Measurements from ENCODE around the gene ILRUN. TPM values are rescaled to one million over a fixed set of nuclear protein-coding genes. Genes with fewer than 3 reads are reported as not detected.
A peak's percentile ranks its signal among the peaks of the same experiment; 100 is the strongest.
"Not testable (repeated sequence)": the region's sequence is repeated elsewhere in the genome, so short reads cannot be mapped to it uniquely, and the experiment has no call there.

Gene ILRUN
- total RNA-seq, 2 donors from 2014 or later = 48.5 to 57.6 TPM

DNA sequence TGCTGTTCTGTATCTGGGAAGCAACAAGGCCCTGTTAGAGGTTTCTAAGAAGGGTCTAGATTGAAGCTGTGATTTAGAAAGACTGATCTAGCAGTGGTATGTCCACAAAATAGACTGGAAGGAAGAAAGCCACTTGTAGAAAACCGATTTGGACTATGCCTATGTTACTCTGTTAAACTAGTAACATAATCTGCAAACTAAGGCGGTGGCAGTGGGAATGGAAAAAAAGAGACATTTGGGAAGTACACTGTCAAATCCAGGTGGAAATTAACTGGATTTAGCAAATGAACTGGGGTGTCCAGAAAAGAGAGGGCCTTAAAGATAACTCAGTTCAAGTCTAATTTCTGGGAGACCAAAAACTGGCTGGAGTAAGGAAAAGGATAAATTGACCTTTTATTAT is 11.6 kb downstream of the ILRUN start:
- H3K27me3 ChIP-seq = no peaks in the 10 kb centered on the region
- H3K9me3 ChIP-seq = no peaks in the 10 kb centered on the region
- no peaks in the 10 kb centered on the region for H3K4me1 ChIP-seq
- no peak overlapping the region for H3K4me3 ChIP-seq
- intact Hi-C loops (cut with DNase I) = no loop called here
- no peak for DNase-seq
- TF ChIP-seq CTCF (IDR thresholded peaks at IDR 0.05) = no peak
- H3K27ac ChIP-seq = no peak overlapping the region
- H3K36me3 ChIP-seq = no peaks in the 10 kb centered on the region
- H3K9ac ChIP-seq (ENCODE audit: low read depth in 2 of 2, low read length in 2 of 2) = no peak overlapping the region

DNA sequence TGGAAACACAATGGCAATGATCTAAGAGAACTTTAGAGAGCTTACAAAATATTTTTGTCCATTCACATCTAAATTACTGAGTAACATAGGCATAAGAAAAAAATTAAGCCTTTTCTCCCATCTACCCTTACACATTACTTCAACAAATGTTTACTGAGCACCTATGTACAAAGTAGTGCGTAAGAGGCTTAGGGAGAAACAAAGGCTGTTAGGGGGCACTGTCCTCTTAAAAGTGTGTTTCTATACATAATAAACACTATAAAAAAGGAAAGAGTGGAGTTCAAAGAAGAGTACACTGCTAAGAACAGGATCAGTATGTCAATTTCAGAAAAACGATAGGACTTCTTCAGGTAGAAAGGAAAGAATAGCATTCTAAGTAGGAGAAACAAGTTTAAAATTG is 12.2 kb downstream of the ILRUN start:
- Histone ChIP-seq H3K4me1 (no peaks in the 10 kb centered on the region), H3K27me3 (no peaks in the 10 kb centered on the region), H3K36me3 (no peaks in the 10 kb centered on the region), H3K9ac (ENCODE audit: low read depth in 2 of 2, low read length in 2 of 2) (no peak overlapping the region), H3K9me3 (no peaks in the 10 kb centered on the region), H3K27ac (no peak overlapping the region), H3K4me3 (no peak overlapping the region)
- TF ChIP-seq CTCF (IDR thresholded peaks at IDR 0.05) = no peak
- no peak for DNase-seq
- intact Hi-C loops (cut with DNase I) = no loop called here

GRCh38 chr6:34680802-34681515 is 15.6 kb downstream of the ILRUN start:
- intact Hi-C loops (cut with DNase I) = no loop called here
- no peak overlapping the region for H3K9ac ChIP-seq (ENCODE audit: low read depth in 2 of 2, low read length in 2 of 2)
- no peak overlapping the region for H3K4me3 ChIP-seq
- no peaks in the 10 kb centered on the region for H3K36me3 ChIP-seq
- DNase-seq = no peak
- no peaks in the 10 kb centered on the region for H3K27me3 ChIP-seq
- no peaks in the 10 kb centered on the region for H3K9me3 ChIP-seq
- H3K27ac ChIP-seq = no peak overlapping the region
- no peak for TF ChIP-seq CTCF (IDR thresholded peaks at IDR 0.05)
- no peaks in the 10 kb centered on the region for H3K4me1 ChIP-seq

GRCh38 chr6:34680313-34680712 is 16.3 kb downstream of the ILRUN start:
- H3K27me3 ChIP-seq; H3K36me3 ChIP-seq; intact Hi-C loops (cut with DNase I); H3K4me3 ChIP-seq; DNase-seq; H3K27ac ChIP-seq; H3K4me1 ChIP-seq; H3K9ac ChIP-seq (ENCODE audit: low read depth in 2 of 2, low read length in 2 of 2); H3K9me3 ChIP-seq: not testable (repeated sequence)

DNA sequence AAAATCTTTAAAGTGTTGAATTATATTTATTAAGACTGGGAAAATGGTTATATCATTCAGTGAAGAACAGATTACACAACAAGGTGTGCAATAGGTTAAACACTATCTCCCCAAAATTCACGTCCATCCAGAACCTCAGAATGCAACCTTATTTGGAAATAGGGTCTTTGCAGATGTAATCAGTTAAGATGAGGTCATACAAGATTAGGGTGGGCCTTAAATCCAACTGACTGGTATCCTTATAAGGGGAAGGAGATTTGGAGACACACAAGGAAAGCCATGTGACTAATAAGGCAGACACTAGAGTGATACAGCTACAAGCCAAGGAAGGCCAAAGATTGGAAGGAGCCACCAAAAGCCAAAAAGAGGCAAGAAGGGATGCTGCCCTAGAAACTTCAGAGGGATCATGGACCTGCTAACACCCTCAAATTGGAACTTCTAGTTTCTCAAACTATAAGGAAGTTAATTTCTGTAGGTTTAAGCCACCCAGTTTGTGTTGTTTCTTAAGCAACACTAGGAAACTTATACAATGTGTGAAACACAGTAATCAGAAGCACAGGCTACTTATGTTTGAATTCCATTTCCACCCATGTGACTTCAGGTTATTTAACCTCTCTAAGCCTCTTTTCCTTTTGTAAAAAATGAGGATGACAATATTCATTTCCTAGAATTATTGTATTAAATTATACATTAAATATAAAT is 16.9 kb downstream of the ILRUN start:
- no peak overlapping the region for H3K9ac ChIP-seq (ENCODE audit: low read depth in 2 of 2, low read length in 2 of 2)
- H3K27me3 ChIP-seq = no peaks in the 10 kb centered on the region
- H3K9me3 ChIP-seq = no peaks in the 10 kb centered on the region
- H3K4me1 ChIP-seq = no peaks in the 10 kb centered on the region
- TF ChIP-seq CTCF (IDR thresholded peaks at IDR 0.05) = no peak
- H3K27ac ChIP-seq = no peak overlapping the region
- intact Hi-C loops (cut with DNase I) = no loop called here
- H3K36me3 ChIP-seq = no peaks in the 10 kb centered on the region
- no peak for DNase-seq
- H3K4me3 ChIP-seq = no peak overlapping the region

DNA sequence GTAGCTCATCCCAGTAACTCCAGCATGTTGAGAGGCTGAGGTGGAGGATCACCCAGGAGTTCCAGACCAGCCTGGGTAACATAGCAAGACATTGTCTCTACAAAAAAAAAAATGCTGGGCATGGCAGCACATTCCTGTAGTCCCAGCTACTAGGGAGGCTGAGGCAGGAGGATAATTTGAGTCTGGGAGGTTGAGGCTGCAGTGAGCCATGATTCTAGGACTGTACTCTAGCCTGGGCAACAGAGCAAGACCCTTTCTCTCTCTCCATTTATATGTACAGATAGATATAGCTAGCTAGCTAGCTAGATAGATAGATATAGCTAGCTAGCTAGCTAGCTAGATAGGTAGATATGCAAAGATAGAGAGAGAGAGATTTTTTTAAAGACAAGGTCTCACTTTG is 20.4 kb downstream of the ILRUN start:
- H3K36me3 ChIP-seq = no peaks in the 10 kb centered on the region
- no peak overlapping the region for H3K27ac ChIP-seq
- DNase-seq = no peak
- H3K9me3 ChIP-seq = no peaks in the 10 kb centered on the region
- peaks cover 9% of the 10 kb centered on the region for H3K4me1 ChIP-seq
- TF ChIP-seq CTCF (IDR thresholded peaks at IDR 0.05) = no peak
- no peaks in the 10 kb centered on the region for H3K27me3 ChIP-seq
- intact Hi-C loops (cut with DNase I) = no loop called here
- H3K9ac ChIP-seq (ENCODE audit: low read depth in 2 of 2, low read length in 2 of 2) = no peak overlapping the region
- H3K4me3 ChIP-seq = no peak overlapping the region

DNA sequence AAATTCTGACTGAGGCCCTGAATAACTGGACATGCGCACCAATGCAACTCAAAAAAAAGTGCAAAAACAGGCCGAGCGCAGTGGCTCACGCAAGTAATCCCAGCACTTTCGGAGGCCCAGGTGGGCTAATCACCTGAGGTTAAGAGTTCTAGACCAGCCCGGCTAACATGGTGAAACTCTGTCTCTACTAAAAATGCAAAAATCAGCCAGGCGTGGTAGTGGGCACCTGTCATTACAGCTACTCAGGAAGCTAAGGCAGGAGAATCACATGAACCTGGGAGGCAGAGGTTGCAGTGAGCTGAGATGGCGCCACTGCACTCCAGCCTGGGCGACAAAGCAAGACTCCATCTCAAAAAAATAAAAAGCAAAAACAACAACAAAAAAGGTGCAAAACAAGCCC is 21.6 kb downstream of the ILRUN start:
- peak overlapping the region; percentile 56 for H3K27ac ChIP-seq
- DNase-seq; H3K4me1 ChIP-seq; H3K9ac ChIP-seq (ENCODE audit: low read depth in 2 of 2, low read length in 2 of 2); H3K4me3 ChIP-seq; H3K27me3 ChIP-seq; H3K9me3 ChIP-seq; H3K36me3 ChIP-seq; intact Hi-C loops (cut with DNase I): not testable (repeated sequence)
